ENCODE measurements around the gene PDK2.

PDK2 gene

DNA sequence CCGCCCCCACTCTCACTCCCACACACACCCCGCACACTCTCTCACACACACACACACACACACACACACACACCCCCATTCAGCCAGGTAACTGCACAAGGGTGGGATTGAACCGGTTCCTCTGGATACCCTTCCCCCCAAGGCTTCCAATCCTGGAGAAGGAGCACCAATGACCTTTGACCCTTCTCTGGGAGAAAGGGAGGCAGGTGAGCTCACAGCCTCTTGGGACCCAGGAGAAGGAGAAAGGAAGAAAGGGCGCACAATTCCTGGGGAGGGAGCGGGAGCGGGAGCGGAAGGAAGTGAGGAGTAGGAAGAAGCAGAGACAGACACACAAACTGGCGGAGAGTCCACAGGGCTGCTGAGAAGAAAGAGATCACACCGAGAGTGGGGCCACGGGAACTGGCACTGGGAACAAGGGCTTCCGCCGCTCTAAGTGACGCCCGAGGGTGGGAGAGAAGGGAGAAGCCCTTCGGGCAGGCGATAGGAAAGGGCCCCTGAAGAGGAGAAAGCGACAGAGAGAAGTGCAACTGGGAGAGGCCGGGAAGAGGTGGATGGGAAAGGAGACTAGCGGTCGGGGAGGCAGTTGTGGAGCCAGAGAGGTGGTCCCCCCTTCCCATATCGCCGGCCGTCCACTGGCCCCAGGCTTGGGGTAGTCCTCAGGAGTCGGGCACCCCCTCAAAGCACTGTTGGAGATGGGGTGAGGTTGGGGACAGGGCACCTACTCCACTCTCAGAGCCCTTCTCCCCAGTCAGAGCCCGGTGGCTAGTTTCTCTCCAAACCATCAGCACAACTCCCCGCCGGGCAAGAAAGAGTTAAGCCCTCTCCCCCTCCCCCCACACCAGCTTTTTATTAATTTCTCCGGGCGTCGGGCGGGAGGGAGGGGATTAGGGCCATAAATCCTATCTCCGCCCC, 33.5 kb downstream of the PDK2 start:
- H3K4me2 ChIP-seq (ENCODE audit: low read length) = peak overlapping the region; percentile 66
- no peak overlapping the region for H3K4me3 ChIP-seq (ENCODE audit: low read depth, low read length)
- H3K9ac ChIP-seq = no peak overlapping the region
- no peaks in the 10 kb centered on the region for H3K79me2 ChIP-seq
- H3K27ac ChIP-seq = no peak overlapping the region
- H2AFZ ChIP-seq = peak overlapping the region; percentile 45
- no peaks in the 10 kb centered on the region for H3K27me3 ChIP-seq (ENCODE audit: control insufficient read depth, insufficient read depth, low read length)
- no peaks in the 10 kb centered on the region for H3K36me3 ChIP-seq (ENCODE audit: control insufficient read depth, insufficient read depth, low read length)
- no peaks in the 10 kb centered on the region for H3K9me3 ChIP-seq (ENCODE audit: control insufficient read depth, low read length)
- no peak for TF ChIP-seq CTCF (IDR thresholded peaks at IDR 0.05)
- peaks cover 15% of the 10 kb centered on the region for H3K4me1 ChIP-seq

DNA sequence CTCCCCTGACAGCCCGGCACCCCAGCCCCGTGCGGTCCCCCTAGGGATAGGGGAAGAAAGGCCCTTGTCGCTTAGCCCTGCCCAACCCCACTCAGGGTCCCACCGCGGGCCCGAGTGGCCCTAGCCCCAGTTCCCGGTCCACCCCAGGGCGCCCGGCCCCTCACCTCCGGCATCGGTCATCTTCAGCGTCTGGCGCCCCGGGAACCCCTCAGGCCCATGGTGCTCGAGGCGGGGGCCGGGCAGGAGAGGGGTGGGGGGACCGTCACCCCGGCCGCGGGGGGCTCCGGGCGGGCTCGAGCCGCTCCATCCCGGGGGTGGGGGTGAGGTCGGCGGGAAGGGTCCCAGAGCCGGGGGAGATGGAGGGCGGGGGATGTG, 34.2 kb downstream of the PDK2 start:
- H3K4me2 ChIP-seq (ENCODE audit: low read length) = peak overlapping the region; percentile 66
- peaks cover 15% of the 10 kb centered on the region for H3K4me1 ChIP-seq
- no peaks in the 10 kb centered on the region for H3K27me3 ChIP-seq (ENCODE audit: control insufficient read depth, insufficient read depth, low read length)
- H3K27ac ChIP-seq = no peak overlapping the region
- no peaks in the 10 kb centered on the region for H3K36me3 ChIP-seq (ENCODE audit: control insufficient read depth, insufficient read depth, low read length)
- peak overlapping the region; percentile 37 for H3K4me3 ChIP-seq (ENCODE audit: low read depth, low read length)
- H3K79me2 ChIP-seq = no peaks in the 10 kb centered on the region
- no peak for TF ChIP-seq CTCF (IDR thresholded peaks at IDR 0.05)
- H2AFZ ChIP-seq = peak overlapping the region; percentile 22
- H3K9me3 ChIP-seq (ENCODE audit: control insufficient read depth, low read length) = no peaks in the 10 kb centered on the region
- no peak overlapping the region for H3K9ac ChIP-seq

GRCh38 chr17:50129728-50130558, 34.8 kb downstream of the PDK2 start, which contains the start of gene SAMD14:
Gene SAMD14, minus strand, starts transcription at chr17:50130160. Its CDS starts 5,201 bp downstream, at chr17:50124959.
- no peak within 1 kb of the TSS for H3K9ac ChIP-seq
- peak within 1 kb of the TSS; percentile 69 for H2AFZ ChIP-seq

GRCh38 chr17:50130559-50131305, 35.6 kb downstream of the PDK2 start:
- no peaks in the 10 kb centered on the region for H3K79me2 ChIP-seq
- H3K27ac ChIP-seq = no peak overlapping the region
- H3K9ac ChIP-seq = no peak overlapping the region
- peak overlapping the region; percentile 42 for H3K4me2 ChIP-seq (ENCODE audit: low read length)
- TF ChIP-seq CTCF (IDR thresholded peaks at IDR 0.05) = no peak
- peaks cover 15% of the 10 kb centered on the region for H3K4me1 ChIP-seq
- no peaks in the 10 kb centered on the region for H3K36me3 ChIP-seq (ENCODE audit: control insufficient read depth, insufficient read depth, low read length)
- no peak overlapping the region for H2AFZ ChIP-seq
- no peak overlapping the region for H3K4me3 ChIP-seq (ENCODE audit: low read depth, low read length)
- H3K9me3 ChIP-seq (ENCODE audit: control insufficient read depth, low read length) = no peaks in the 10 kb centered on the region
- no peaks in the 10 kb centered on the region for H3K27me3 ChIP-seq (ENCODE audit: control insufficient read depth, insufficient read depth, low read length)

More at GRCh38 chr17:50129728-50130558, 34.8 kb downstream of the PDK2 start, which contains the start of gene SAMD14:
- Histone ChIP-seq H3K79me2 (no peaks in the 10 kb centered on the region), H3K4me2 (ENCODE audit: low read length) (peak within 1 kb of the TSS; percentile 76), H3K4me3 (ENCODE audit: low read depth, low read length) (peak within 1 kb of the TSS; percentile 48), H3K27me3 (ENCODE audit: control insufficient read depth, insufficient read depth, low read length) (no peaks in the 10 kb centered on the region), H3K9me3 (ENCODE audit: control insufficient read depth, low read length) (no peaks in the 10 kb centered on the region), H3K36me3 (ENCODE audit: control insufficient read depth, insufficient read depth, low read length) (no peaks in the 10 kb centered on the region), H3K4me1 (peaks cover 15% of the 10 kb centered on the region), H3K27ac (no peak within 1 kb of the TSS)
- no peak for TF ChIP-seq CTCF (IDR thresholded peaks at IDR 0.05)

Data from parathyroid adenoma (tissue), 2 donors.